DOHH2 (cell line): ENCODE results near the gene C16orf92.

Source experiments
- EZH2phosphoT487 ChIP-seq: fragments of 200-600 bp; sonication (generic); IDR thresholded peaks from 2 replicates; pipeline ENCODE4 v1.6.1; 2017; ENCODE audit warnings: borderline replicate concordance, mild to moderate bottlenecking, antibody characterized with exemption, low read length, moderate library complexity, mixed read lengths
- TF ChIP-seq, protein P1 (sequence below): fragments of 200-600 bp; sonication (generic); IDR thresholded peaks from one replicate; pipeline ENCODE4 v1.5.1; 2014; ENCODE audit warnings: antibody characterized with exemption, mild to moderate bottlenecking, low read depth, low read length; ENCODE audit not compliant: poor library complexity, severe bottlenecking

DNA sequence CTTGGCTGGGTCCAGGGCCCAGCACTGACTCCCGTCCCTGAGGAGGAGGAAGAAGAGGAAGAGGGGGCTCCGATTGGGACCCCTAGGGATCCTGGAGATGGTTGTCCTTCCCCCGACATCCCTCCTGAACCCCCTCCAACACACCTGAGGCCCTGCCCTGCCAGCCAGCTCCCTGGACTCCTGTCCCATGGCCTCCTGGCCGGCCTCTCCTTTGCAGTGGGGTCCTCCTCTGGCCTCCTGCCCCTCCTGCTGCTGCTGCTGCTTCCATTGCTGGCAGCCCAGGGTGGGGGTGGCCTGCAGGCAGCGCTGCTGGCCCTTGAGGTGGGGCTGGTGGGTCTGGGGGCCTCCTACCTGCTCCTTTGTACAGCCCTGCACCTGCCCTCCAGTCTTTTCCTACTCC is 36.1 kb upstream of the C16orf92 start:
- TF ChIP-seq, protein P1, sequence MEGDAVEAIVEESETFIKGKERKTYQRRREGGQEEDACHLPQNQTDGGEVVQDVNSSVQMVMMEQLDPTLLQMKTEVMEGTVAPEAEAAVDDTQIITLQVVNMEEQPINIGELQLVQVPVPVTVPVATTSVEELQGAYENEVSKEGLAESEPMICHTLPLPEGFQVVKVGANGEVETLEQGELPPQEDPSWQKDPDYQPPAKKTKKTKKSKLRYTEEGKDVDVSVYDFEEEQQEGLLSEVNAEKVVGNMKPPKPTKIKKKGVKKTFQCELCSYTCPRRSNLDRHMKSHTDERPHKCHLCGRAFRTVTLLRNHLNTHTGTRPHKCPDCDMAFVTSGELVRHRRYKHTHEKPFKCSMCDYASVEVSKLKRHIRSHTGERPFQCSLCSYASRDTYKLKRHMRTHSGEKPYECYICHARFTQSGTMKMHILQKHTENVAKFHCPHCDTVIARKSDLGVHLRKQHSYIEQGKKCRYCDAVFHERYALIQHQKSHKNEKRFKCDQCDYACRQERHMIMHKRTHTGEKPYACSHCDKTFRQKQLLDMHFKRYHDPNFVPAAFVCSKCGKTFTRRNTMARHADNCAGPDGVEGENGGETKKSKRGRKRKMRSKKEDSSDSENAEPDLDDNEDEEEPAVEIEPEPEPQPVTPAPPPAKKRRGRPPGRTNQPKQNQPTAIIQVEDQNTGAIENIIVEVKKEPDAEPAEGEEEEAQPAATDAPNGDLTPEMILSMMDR, result no peak
- TF ChIP-seq EZH2phosphoT487, result no peak
